GM18867 (cell line): ENCODE data around the gene GSC2.

Source experiments
- ATAC-seq: cut with Tn5 transposase; IDR thresholded peaks from one replicate; pipeline ENCODE4 v1.9.1; 2021; ENCODE audit warnings: mild to moderate bottlenecking, moderate library complexity; ENCODE audit not compliant: unreplicated experiment

Gene GSC2, protein sequence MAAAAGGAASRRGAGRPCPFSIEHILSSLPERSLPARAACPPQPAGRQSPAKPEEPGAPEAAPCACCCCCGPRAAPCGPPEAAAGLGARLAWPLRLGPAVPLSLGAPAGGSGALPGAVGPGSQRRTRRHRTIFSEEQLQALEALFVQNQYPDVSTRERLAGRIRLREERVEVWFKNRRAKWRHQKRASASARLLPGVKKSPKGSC

DNA sequence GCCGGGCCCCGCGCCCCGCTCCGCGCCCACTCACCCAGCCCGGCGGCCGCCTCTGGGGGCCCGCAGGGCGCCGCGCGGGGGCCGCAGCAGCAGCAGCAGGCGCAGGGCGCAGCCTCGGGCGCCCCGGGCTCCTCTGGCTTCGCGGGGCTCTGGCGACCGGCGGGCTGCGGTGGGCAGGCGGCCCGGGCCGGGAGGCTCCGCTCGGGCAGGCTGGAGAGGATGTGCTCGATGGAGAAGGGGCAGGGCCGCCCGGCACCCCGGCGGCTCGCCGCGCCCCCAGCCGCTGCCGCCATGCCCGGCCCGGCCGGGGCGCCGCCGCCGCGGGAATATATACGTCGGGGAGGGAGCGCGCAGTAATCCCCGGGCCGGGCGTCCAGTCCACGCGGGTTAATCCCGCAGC is at the start of gene GSC2:
GSC2 (minus strand) TSS at position 302 of the 400 bp plus-strand sequence; CDS start at position 293, 9 bp downstream.
- no peak for ATAC-seq

DNA sequence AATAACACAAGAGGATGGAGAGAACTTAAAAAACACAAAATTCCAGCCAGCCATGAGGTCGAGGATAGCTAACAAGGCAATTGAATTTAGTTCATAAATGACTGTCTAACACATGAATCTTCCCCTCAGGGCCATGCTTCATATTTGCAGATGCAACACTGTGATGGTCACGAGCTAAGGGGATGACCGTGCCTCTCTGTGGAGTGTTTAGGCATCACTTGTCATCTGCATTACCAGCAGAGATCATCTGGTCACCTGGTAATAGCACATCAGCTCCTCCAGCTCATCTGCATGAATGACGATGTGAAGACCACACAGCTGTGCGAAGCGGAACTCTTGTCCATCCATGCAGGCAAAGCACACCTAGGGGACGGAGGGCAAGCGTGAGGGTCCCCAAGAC is 49.4 kb upstream of the GSC2 start:
- no peak for ATAC-seq

DNA sequence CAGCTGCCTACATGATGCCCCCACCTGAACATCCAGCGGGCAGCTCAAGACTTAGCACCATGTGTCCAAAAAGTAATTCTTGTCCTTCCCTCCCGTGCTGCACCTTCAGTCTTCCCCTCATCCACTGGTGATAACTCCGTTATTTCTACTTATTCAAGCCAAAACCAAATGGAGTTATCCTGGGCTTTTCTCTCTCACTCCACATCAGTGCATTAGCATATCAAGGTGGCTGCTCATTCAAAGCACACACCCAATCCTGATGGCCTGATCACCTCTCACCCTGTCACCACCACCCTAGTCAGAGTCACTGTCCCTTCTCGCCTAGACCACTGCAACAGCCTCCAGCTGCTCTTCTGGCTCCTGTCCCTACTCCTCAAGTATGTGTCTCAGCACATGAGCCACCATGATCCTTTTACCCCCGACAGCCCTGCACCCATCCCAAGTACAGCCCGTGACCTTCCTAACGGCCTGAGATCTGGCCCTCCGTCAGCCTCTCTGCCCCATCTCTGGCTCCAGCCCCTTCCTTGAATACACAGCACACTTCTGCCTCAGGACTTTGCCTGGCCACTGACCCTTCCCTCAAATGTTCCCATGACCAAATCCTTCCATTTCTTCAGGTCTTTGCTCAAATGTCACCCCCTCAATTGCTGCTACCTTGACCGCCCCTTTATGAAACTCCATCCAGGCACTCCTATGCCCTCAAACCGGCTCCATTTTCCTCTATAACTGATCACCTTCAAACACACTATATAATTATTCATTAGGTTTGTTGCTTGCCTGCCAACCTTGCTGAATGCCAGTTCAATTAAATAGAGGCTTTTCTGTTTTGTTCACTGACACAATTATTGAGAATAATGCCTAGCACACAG is 48.1 kb upstream of the GSC2 start:
- ATAC-seq: no peak

DNA sequence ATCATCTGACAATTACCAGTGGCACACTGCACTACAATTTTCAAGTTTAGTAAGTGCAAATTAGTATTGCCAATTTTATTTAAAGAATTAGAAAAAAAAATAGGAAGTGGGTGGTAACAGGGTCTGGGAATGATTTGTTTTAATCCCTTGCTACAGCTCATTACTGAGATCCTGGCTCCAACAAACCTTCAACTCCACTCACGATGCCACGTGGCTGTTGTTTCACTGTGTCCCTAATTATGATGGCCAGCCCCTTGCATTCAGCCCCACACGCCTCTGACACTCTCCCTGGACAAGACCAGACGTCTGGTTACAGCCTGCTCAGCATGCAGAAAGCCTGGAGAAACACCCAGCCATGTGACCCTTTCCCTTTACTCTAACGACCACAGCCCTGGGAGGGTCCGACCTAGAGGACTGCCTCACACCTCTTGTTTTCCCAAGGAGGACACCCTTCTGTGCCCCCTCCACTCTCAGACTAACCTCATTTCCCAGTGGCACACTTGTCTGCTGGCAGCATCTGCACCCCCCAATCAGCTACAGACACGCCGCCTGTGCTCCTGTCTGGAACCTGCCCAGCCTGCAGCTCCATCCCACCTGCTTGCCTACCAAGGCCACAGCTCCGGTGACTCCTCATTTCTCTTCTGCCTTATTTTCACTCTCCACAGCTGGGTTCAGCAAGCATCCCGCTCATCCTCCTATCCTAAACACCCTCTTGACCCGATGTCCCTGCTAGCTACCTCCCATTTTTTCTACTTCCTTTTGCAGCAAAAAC is 46.9 kb upstream of the GSC2 start:
- no peak for ATAC-seq

DNA sequence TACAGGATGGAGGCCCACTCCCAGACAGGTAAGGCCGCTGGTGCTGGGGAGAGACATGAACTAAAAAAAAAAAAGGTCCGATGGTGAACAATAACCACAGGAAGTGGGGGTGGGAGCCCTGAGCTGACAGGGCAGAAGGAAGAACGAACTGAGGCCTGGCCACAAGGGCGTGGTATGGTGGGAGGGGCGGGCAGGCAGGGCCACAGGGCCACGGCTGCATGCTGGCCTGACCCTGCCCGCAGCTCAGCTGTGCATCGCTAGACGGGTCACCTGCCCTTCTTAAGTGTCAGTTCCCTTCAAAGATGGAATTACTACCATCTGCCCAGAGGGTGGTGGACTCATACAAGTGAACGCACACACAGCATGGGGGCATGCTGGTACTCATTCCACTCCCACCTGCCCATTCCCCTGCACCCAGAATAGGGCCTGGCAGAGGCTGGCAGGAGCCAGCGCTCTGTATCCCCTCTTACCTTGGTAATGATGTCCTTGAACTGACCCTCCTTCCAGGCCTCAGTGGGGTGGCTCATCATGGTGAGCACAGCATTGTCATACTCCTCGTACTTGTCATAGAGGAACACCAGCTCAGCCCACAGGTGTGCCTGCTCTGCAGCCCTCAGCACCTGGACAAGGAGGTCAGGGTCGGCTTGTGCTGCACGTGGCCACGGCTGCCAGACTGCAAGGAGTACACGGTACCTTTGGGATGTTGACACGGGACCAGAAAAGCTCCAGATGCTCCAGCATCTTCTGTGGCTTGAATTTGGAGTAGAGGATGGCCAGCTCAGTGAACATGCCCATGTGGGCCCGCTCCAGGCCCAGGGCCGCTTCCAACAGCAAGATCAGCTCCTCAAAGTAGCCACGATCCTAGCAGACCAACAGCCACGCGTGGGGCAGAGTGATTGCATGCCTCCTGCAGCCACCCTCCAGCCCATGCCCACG is 46.0 kb upstream of the GSC2 start:
- ATAC-seq: no peak

DNA sequence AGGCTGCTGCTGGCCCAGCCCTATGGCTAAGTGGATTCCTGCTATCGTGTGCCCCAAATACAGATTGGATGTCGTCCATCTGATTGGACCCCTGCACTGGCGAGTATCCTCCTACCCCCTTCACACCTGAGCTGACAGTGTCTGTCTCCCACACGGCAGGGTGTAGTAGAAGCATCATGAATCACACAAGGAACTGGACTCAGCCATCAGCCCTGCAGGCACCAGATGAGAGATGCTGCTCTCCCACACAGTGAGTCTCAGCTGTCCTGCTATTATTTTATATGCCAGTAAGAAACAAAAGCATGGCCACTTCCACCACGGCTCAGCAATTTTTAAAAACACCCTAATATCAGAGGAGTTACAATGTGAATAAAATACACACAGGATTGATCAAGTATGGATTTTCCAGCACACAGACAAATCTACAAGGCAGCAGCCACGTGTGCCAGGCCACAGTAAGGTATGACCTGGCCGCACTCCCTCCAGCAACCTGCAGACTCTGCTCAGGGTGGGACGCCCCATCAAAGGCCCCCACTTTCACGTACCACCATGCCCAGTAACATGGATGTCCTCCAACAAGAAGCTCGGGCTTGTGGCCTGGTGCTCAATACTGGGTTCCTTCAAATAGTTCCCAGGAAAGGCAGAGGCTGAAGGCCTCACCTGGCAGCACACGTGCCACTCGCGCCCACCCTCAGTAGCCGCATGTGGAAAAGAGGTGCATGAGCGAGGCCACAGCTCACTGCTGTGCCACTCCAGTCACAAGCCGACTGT is 44.9 kb upstream of the GSC2 start:
- ATAC-seq: no peak

DNA sequence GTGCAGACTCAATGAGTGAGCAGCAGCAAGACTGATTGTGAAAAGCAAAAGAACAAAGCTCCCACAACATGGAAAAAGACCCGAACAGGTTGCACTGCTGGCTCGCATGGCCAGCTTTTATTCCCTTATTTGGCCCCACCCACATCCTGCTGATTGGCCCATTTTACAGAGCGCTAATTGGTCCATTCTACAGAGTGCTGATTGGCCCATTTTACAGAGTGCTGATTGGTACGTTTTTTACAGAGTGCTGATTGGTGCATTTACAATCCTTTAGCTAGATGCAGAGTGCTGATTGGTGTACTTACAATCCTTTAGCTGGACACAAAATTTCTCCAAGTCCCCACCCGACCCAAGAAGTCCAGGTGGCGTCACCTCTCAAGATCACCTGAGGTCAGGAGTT is 43.8 kb upstream of the GSC2 start:
- no peak for ATAC-seq

DNA sequence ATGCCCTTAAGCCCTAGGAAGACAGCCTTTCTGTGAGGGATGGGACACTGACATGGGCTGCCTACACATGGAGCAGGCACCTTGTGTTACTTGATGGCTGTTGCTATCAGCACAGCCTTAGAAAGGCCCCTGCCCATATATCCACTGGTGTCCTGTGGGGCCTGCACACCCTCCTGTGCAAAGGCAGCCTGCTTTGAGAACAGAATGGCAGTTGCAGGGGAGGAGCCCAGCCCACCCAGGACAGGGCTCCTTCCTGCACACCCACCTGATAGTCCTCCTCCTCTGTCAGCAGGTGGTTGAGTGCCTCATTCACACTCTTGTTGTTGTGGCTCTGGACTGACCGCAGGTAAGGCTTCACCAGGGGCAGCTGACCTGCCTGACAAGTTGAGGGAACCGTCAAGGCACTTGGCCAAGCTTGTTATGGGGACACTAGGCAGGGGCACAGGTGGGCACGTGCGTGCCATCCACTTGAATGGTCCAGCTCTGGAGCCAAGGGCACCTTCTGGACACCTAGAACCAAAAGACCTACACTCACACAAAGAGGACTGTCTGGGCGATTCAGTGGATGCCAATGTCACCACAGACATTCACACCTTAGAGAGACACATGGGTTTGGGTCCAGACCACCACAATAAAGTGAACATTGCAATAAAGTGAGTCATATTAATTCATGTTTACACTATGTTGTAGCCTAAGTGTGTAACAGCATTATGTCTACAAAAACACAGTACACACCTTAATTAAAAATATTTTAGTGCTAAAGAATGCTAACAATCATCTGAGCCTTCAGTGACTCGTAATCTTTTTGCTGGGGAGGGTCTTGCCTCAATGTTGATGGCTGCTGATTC is 37.8 kb upstream of the GSC2 start:
- no peak for ATAC-seq

DNA sequence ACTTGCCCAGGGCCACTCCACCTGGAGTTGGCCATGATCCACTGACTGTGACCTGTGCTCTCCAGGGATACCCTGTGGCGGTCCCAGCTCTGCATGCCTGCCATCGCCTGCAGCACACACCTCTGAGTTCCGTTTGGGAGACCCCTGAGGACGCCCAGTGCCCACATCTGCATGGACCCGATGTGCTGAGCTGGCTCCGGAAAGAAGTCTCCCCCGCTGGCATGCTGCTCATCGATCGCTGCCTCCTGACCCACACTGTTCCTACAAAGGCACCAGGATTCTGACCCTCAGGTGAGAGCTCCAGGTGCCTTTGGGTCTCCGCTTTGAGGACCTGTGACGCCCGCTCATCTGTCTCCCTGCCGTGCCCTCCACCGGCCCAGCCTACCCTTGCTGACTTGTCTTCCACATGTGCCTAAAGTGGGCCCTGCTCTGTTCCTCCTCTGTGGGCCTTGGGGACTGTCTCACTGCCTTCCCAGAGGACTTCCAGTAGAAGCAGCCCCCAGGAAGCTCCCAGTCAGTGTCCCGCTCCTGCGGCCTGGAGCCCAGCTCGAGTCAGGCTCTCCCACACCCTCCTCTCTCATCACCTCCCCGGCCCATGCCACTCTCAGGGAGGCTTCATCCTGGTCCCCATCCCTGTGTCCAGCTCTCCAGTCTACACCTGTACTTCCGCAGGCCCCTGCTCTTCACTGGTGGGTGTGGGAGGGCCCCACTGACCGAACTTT is 34.3 kb upstream of the GSC2 start:
- ATAC-seq: no peak

DNA sequence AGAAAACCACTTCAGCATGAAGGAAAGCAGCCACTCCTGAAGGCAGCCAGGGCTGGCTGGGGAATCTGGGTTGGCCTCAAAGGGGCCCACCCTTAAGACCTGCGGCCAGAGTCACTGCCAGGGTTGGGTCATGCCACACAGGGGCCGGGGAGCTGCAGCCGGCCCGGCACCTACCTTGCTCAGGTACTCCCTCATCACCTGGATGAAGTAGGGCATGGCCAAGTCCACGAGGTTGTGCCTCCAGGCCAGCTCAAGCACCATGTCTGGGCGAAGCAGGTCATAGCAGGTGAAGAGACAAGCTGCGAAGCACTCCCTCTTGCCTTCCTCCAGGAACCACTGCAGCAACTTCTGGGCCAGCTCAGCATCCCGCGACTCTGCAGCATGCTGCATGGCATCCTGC is 33.1 kb upstream of the GSC2 start:
- ATAC-seq: no peak

DNA sequence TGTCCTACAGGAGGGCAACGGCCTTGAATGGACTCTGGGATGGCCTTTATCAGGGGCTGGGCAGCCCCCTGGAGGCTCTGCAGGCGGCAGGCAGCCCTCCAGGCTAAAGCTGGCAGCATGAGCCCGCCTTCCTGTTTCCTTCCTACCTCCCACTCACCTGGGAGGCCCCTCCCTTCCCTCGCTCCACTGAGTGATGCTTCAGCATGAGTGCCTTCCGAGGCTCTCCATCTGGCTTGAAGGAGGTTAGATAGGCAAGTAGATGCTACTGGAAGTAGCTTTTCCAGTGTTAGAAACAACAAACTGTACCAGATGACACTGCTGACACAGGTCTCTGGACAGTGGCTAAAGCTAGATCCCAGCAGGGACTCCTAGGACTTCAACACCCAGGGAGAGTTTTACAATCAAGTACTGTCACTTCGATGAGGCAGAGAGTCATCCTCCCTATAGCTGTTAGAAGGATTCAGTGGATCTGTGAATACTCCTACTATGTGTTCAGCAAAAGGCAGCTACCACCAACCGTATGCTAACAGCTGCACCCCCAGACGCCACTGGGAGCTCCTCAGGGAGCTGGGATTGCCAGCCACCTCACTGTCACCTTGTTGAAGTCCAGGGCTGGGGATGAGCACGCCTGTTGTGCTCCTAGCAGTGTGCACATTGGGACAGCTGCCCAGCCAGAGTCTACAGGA is 32.5 kb upstream of the GSC2 start:
- no peak for ATAC-seq

DNA sequence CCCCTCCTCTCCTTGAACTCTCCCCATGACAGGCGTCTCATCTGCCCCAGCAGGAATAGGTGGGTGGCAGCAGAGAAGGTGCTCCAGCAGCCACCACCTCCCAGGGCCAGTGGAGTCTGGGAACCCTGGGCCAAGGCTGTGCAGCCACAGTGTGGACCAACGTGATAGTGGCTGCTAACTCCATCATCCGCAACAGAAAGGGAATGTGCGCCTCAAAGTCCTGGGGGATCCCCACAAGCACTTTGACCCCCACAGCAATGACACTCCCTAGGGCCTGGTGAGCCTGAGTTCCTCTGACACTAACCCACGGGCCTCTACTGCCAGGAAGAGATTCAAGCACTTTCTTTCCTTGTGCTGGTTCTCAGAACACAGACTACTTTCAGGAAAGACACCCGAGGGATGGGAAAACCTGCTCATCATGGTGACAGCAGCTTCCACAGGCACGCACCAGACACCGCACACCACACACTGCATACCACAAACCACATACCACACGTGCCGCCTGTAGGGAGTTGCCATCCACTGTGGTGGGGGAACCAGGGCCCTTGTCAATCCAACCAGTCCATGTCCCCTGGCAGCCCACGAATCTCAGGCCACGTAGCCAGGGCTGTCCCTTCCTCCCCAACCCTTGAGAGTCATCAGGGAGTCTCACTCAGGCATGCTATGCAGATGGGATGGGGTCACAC is 31.8 kb upstream of the GSC2 start:
- no peak for ATAC-seq

DNA sequence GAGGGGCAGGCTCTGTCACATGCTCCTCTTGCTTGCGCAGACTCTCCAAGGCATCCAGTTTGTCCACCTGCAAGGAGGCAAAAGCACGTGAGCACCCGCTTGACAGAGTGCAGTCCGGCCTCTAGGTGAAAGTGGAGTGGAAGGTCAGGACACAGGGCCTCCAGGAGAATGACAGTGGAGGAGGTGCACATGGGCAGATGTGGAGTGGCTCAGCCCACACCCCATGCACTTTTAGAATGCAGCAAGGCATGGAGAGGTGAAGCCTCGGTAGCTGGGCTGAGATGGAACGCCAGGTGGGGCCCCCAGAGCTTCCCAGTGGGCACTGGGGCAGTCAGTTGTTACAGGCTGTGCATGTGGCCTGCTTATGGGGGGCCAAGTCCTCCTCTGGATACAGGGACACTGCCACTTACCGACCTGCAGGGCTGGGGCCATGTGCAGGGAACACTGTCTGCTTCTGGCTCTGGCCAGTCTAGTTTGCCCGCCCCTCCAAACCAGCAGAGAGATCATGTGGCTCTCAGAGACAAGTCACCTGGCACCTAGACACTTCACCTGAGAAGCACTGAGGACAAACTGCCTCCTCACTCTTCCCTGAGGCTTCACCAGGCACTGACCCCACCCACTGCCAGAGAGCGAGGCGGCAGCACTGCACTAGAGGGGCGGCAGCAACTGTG is 30.8 kb upstream of the GSC2 start:
- ATAC-seq: no peak

DNA sequence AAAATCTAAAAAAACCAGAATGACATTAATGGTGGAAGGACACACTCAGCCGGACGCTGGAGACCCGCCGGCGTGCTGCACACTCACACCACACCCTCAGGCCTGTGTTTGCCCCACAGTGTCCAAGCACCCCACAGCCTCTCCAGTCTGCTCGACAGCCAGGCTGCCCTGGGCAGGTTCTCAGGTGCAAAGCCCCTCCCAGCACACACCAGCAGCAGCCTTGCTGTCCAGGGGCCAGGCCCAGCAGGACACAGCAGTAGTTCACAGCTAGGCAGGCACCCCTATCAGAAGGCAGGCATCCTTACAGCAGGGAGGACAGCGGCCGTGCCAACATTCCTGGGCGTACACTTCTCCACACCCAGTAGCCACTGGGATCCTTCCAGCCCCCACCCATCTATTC is 30.1 kb upstream of the GSC2 start:
- no peak for ATAC-seq

DNA sequence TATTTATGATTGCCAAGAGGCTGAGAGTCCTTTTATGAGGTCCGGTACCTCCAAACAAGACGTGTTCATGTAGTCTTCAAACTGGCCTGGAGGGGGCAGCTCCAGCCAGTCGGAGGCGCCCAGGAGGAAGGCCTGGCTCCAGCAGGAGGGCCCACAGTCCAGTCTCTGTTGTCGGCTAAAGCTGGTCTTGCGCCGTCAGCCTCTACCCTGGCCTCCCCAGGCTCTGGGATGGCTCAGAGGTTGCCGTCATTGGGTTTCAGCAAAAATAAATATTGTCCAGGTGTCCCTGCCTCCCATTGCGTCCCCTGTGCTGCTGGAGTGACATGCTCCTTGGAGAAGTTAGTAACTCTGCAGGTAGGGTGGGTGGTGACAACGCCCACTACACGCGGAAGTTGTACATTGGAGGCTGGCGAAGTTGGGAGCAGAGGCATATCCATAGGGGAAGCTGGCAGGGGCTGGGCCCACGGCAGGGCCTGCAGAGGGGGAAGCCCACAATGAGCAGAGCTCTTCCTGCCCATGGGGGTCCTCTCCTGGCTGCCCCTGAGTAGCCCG is 29.5 kb upstream of the GSC2 start:
- ATAC-seq: peak; percentile 28
